Measurements from ENCODE around the gene ZNF175.

DNA sequence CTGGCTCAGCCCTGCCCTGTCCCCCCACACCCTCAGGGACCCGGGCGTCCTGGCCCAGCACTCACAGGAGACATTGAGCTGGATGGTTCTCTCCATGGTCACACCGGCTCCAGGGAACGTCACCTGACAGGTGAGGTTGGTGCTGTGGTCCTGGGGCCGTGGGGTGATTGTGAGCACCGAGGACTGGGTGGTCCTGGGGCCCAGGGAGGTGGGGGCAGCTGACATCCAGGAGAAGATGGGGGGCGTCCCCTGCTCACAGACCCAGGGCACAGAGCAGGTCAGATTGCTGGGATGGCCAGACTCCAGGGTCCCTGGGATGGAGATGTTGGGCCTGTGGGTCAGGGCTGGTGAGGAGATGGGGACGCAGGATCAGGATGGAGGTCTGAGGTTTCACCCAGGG is 40.5 kb upstream of the ZNF175 start:
- TF ChIP-seq, protein P1, sequence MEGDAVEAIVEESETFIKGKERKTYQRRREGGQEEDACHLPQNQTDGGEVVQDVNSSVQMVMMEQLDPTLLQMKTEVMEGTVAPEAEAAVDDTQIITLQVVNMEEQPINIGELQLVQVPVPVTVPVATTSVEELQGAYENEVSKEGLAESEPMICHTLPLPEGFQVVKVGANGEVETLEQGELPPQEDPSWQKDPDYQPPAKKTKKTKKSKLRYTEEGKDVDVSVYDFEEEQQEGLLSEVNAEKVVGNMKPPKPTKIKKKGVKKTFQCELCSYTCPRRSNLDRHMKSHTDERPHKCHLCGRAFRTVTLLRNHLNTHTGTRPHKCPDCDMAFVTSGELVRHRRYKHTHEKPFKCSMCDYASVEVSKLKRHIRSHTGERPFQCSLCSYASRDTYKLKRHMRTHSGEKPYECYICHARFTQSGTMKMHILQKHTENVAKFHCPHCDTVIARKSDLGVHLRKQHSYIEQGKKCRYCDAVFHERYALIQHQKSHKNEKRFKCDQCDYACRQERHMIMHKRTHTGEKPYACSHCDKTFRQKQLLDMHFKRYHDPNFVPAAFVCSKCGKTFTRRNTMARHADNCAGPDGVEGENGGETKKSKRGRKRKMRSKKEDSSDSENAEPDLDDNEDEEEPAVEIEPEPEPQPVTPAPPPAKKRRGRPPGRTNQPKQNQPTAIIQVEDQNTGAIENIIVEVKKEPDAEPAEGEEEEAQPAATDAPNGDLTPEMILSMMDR (IDR thresholded peaks at IDR 0.05): no peak
- TF ChIP-seq EZH2phosphoT487 (IDR thresholded peaks at IDR 0.05) (no peak), EZH2 (IDR thresholded peaks at IDR 0.05) (no peak)
